SJCRH30 (cell line): ENCODE measurements around the gene CKLF. TPM values are rescaled to one million over a fixed set of nuclear protein-coding genes. Genes with fewer than 3 reads are reported as not detected.
A peak's percentile ranks its signal among the peaks of the same experiment; 100 is the strongest.
"Not testable (repeated sequence)": the region's sequence is repeated elsewhere in the genome, so short reads cannot be mapped to it uniquely, and the experiment has no call there.

Experiments used
- DNase-seq, 2 experiments: peaks; one replicate each; pipeline ENCODE4 v3.0.0-alpha.2; 2015 to 2020
- H3K27ac ChIP-seq: fragments of 250-450 bp; sonication (Bioruptor Pico); 2 replicates; pipeline ENCODE4 v1.5.1; 2020; ENCODE audit warnings: mild to moderate bottlenecking, moderate library complexity
- H3K27me3 ChIP-seq: fragments of 250-450 bp; sonication (Bioruptor Pico); 2 replicates; pipeline ENCODE4 v1.5.1; 2020; ENCODE audit warnings: mild to moderate bottlenecking, moderate library complexity
- H3K36me3 ChIP-seq: fragments of 250-450 bp; sonication (Bioruptor Pico); 2 replicates; pipeline ENCODE4 v1.5.1; 2020; ENCODE audit warnings: mild to moderate bottlenecking, moderate library complexity
- H3K4me1 ChIP-seq: fragments of 250-450 bp; sonication (Bioruptor Pico); 2 replicates; pipeline ENCODE4 v1.5.1; 2020; ENCODE audit warnings: mild to moderate bottlenecking, moderate library complexity
- H3K4me3 ChIP-seq: fragments of 250-450 bp; sonication (Bioruptor Pico); 2 replicates; pipeline ENCODE4 v1.5.1; 2020; ENCODE audit warnings: mild to moderate bottlenecking, moderate library complexity
- H3K9me3 ChIP-seq: fragments of 250-450 bp; sonication (Bioruptor Pico); replicated peaks from 2 replicates; pipeline ENCODE4 v1.5.1; 2020; ENCODE audit warnings: mild to moderate bottlenecking, moderate library complexity
- total RNA-seq: library from RNA; depleted of rRNA; stranded (reverse); fragments of >200 nt; shearing (Covaris generic); gene quantifications from 2 replicates; pipeline ENCODE4 v1.2.3, GENCODE V29; 2014

The CKLF gene
- total RNA-seq, 1 experiment from 2014 or later: 127 TPM

GRCh38 chr16:66581246-66581952 is 29.0 kb downstream of the CKLF start:
- Histone ChIP-seq H3K36me3 (0 out of 2 replicates have a peak, but pooled peaks cover 2% of the 10 kb centered on the region), H3K9me3 (no peaks in the 10 kb centered on the region), H3K27me3 (no peaks in the 10 kb centered on the region), H3K4me1 (peaks cover 36% of the 10 kb centered on the region), H3K27ac (peak overlapping the region; percentile 80), H3K4me3 (peak overlapping the region; percentile 5)
- DNase-seq: peak in 1 of 2 experiments; percentile 37

- H3K4me1 ChIP-seq: peaks cover 14% of the 10 kb centered on the region
These were observed 33.3 kb downstream of the CKLF start for GRCh38 chr16:66585481-66586239.

DNA sequence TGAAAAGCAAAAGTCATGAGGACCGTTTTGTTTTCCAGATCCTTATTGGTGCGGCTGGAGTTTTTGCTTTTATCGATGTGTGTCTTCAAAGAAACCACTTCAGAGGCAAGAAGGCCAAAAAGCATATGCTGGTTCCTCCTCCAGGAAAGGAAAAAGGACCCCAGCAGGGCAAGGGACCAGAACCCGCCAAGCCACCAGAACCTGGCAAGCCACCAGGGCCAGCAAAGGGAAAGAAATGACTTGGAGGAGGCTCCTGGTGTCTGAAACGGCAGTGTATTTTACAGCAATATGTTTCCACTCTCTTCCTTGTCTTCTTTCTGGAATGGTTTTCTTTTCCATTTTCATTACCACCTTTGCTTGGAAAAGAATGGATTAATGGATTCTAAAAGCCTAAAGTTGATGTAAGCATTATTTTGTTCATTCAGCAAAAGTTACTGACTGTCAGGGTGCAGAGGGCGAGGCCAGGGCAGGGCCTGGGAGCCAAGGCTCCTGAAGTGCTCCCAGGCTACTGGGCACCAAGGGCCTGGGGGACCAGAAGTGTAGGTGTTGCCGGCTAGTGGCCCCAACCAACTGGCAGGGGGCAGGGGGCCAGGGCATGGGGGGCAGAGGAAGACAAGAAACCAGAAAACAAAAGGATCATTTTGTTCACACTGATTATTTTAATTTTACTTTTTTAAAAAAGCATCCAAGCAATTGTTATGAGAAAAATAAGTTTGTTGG is 35.7 kb downstream of the CKLF start:
- DNase-seq: no peak
- Histone ChIP-seq H3K4me3 (no peak overlapping the region), H3K27ac (no peak overlapping the region), H3K4me1 (no peaks in the 10 kb centered on the region), H3K27me3 (no peaks in the 10 kb centered on the region), H3K36me3 (no peaks in the 10 kb centered on the region), H3K9me3 (no peaks in the 10 kb centered on the region)

More at GRCh38 chr16:66585481-66586239, 33.3 kb downstream of the CKLF start:
- DNase-seq: no peak
- Histone ChIP-seq H3K4me3 (no peak overlapping the region), H3K9me3 (no peaks in the 10 kb centered on the region), H3K27me3 (no peaks in the 10 kb centered on the region), H3K27ac (no peak overlapping the region), H3K36me3 (0 out of 2 replicates have a peak, but pooled peaks cover 2% of the 10 kb centered on the region)

GRCh38 chr16:66588981-66589713 is 36.8 kb downstream of the CKLF start:
- H3K9me3 ChIP-seq: no peaks in the 10 kb centered on the region
- H3K27ac ChIP-seq: no peak overlapping the region
- DNase-seq: peak; percentile 49 to 58
- H3K4me1 ChIP-seq: no peaks in the 10 kb centered on the region
- no peaks in the 10 kb centered on the region for H3K27me3 ChIP-seq
- H3K4me3 ChIP-seq: no peak overlapping the region
- no peaks in the 10 kb centered on the region for H3K36me3 ChIP-seq

GRCh38 chr16:66590322-66590721 is 37.9 kb downstream of the CKLF start:
- Histone ChIP-seq H3K27me3 (no peaks in the 10 kb centered on the region), H3K4me1 (no peaks in the 10 kb centered on the region), H3K4me3 (no peak overlapping the region), H3K9me3 (no peaks in the 10 kb centered on the region), H3K27ac (no peak overlapping the region), H3K36me3 (no peaks in the 10 kb centered on the region)
- no peak for DNase-seq

GRCh38 chr16:66591018-66591417 is 38.6 kb downstream of the CKLF start:
- DNase-seq: no peak
- Histone ChIP-seq H3K9me3 (no peaks in the 10 kb centered on the region), H3K27me3 (no peaks in the 10 kb centered on the region), H3K4me3 (no peak overlapping the region), H3K27ac (no peak overlapping the region), H3K4me1 (no peaks in the 10 kb centered on the region), H3K36me3 (no peaks in the 10 kb centered on the region)

- no peak for DNase-seq
- Histone ChIP-seq H3K36me3 (no peaks in the 10 kb centered on the region), H3K27ac (no peak overlapping the region), H3K4me3 (no peak overlapping the region), H3K9me3 (no peaks in the 10 kb centered on the region), H3K27me3 (no peaks in the 10 kb centered on the region), H3K4me1 (no peaks in the 10 kb centered on the region)
These were observed 39.9 kb downstream of the CKLF start for GRCh38 chr16:66592241-66592640.

DNA sequence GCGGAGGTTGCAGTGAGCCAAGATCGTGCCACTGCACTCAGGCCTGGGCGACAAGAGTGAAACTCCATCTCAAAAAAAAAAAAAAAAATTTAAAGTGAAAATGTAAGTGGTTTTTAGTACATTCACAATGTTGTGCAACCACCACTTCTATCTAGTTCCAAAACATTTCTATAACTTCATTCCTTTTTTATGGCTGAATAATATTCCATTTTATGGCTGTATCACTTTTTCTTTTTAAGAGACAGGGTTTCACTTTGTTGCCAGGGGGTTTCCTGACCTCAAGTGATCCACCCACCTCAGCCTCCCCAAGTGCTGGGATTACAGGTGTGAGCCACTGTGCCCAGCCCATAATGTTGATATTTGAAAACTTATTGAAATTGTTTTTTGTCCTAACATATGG is 40.4 kb downstream of the CKLF start:
- no peaks in the 10 kb centered on the region for H3K4me1 ChIP-seq
- H3K27ac ChIP-seq: no peak overlapping the region
- no peak for DNase-seq
- H3K36me3 ChIP-seq: no peaks in the 10 kb centered on the region
- H3K4me3 ChIP-seq: no peak overlapping the region
- no peaks in the 10 kb centered on the region for H3K9me3 ChIP-seq
- H3K27me3 ChIP-seq: no peaks in the 10 kb centered on the region

- H3K4me3 ChIP-seq: no peak overlapping the region
- no peaks in the 10 kb centered on the region for H3K27me3 ChIP-seq
- no peaks in the 10 kb centered on the region for H3K4me1 ChIP-seq
- no peak overlapping the region for H3K27ac ChIP-seq
- H3K9me3 ChIP-seq: no peaks in the 10 kb centered on the region
- no peak for DNase-seq
- no peaks in the 10 kb centered on the region for H3K36me3 ChIP-seq
These were observed 42.4 kb downstream of the CKLF start for GRCh38 chr16:66594739-66595138.

DNA sequence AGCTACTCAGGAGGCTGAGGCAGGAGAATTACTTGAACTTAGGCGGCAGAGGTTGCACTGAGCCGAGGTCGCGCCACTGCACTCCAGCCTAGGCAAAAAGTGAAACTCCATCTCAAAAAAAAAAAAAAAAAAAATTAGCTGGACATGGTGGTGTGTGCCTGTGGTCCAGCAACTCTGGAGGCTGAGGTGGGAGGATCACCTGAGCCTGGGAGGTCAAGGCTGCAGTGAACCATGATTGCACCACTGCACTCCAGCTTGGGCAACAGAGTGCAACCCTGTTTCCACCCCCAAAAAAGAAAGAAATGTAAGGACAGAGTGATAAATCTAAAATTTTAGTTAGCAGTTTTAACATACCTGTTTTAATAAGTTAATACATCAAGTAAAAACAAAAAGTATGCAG is 44.2 kb downstream of the CKLF start:
- DNase-seq, H3K27ac ChIP-seq, H3K4me3 ChIP-seq, H3K9me3 ChIP-seq, H3K4me1 ChIP-seq, H3K27me3 ChIP-seq, H3K36me3 ChIP-seq: not testable (repeated sequence)

DNA sequence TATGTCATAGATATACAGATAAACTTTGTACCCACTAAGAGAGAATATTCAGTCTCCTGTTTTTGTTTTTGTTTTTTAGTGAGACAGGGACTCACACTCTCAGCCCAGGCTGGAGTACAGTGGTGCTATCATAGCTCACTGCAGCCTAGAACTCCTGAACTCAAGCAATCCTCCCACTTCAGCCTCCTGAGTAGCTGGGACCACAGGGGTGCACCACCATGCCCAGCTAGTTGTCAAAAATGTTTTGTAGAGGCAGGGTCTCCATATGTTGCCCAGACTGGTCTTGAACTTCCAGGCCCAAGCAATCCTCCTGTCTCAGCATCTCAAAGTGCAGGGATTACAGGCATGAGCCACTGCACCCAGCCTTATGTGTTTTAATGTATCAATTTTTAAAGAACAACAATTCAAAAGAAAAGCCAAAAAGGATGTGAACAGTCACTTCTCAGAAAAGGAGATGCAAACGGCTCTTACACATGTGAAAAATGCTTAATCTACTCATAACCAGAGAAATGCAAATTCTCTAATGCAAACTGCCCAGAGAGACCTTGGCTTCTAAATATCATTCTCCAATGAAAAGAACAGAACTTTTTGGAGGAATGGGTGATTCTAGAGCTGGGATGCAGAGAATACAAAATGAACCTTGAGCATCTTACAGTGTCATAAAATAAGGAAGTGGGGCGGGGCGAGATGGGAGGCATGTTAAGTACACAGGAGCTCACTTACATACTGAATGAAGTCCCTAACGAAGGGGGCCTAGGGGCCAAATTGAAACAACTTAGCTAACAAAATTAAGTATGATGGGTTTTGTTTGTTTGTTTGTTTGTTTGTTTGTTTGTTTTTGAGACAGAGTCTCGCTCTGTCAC is 44.8 kb downstream of the CKLF start:
- Histone ChIP-seq H3K27me3 (no peaks in the 10 kb centered on the region), H3K36me3 (no peaks in the 10 kb centered on the region), H3K4me3 (no peak overlapping the region), H3K4me1 (no peaks in the 10 kb centered on the region), H3K9me3 (no peaks in the 10 kb centered on the region), H3K27ac (no peak overlapping the region)
- DNase-seq: no peak

- H3K27ac ChIP-seq: no peak overlapping the region
These were observed 45.7 kb downstream of the CKLF start for GRCh38 chr16:66598111-66598510.

GRCh38 chr16:66599726-66600125 is 47.4 kb downstream of the CKLF start:
- Histone ChIP-seq H3K4me3 (no peak overlapping the region), H3K4me1 (no peaks in the 10 kb centered on the region), H3K27ac (no peak overlapping the region), H3K9me3 (no peaks in the 10 kb centered on the region), H3K27me3 (no peaks in the 10 kb centered on the region), H3K36me3 (no peaks in the 10 kb centered on the region)
- no peak for DNase-seq

More at GRCh38 chr16:66598111-66598510, 45.7 kb downstream of the CKLF start:
- Histone ChIP-seq H3K4me3 (no peak overlapping the region), H3K27me3 (no peaks in the 10 kb centered on the region), H3K9me3 (no peaks in the 10 kb centered on the region), H3K4me1 (no peaks in the 10 kb centered on the region), H3K36me3 (no peaks in the 10 kb centered on the region)
- DNase-seq: no peak

- no peak for DNase-seq
- no peaks in the 10 kb centered on the region for H3K27me3 ChIP-seq
- H3K4me1 ChIP-seq: no peaks in the 10 kb centered on the region
- no peaks in the 10 kb centered on the region for H3K36me3 ChIP-seq
- H3K9me3 ChIP-seq: no peaks in the 10 kb centered on the region
- no peak overlapping the region for H3K27ac ChIP-seq
- H3K4me3 ChIP-seq: no peak overlapping the region
These were observed 48.1 kb downstream of the CKLF start for GRCh38 chr16:66600477-66600876.
